Measurements from ENCODE around the gene UBL4A.

UBL4A gene

DNA sequence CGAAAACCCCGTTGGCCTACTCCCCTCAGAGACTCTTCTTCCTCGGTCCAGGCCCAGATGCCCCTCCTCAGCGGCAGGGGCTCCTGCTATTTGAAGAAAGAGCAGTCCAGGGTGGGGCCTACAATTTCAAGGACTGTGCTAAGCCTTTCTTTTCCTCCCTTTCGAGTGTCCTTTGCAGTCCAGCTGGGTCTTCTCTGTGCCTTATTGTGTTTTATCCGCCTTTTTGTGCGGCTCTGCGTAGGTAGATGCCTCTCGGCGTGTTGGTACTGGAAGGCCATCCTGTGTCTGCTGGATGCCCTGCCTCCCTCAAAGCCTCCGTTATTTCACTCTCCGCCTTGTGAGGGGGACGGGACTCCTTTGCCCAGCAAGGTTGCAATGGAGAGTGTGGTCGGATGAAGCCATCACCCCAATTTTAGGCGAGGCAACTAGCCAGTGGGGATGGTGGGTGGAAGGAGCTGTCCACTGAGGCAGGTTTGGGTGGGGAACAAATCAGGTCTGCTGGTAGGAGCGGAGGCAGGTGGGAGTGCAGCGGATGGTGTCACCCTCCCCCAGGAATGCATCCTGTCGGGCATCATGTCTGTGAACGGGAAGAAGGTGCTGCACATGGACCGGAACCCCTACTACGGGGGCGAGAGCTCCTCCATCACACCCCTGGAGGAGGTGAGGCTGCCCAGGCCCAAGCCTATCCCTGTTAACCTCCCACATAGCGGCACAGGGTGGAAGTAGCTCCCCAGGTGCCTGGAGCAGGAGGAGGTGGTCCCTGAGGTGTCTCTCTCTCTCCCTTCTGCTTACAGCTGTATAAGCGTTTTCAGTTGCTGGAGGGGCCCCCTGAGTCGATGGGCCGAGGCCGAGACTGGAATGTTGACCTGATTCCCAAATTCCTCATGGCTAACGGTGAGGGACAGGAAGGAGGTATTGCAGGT lies 48.2 kb downstream of the UBL4A start:
- DNase-seq (ENCODE audit: low read depth), result no peak
- TF ChIP-seq CTCF (conservative IDR thresholded peaks at IDR 0.05; ENCODE audit: low read depth, low read length), result no peak
- peak overlapping the region; percentile 72 for H3K4me3 ChIP-seq (ENCODE audit: low read depth, low read length)

GRCh38 chrX:154436983-154437752 lies 49.2 kb downstream of the UBL4A start, which contains the start of gene GDI1:
Gene GDI1 (plus strand): TSS chrX:154437154. CDS start chrX:154437255, 101 bp downstream.
- no peak for DNase-seq (ENCODE audit: low read depth)
- TF ChIP-seq CTCF (conservative IDR thresholded peaks at IDR 0.05; ENCODE audit: low read depth, low read length), result no peak
- peak within 1 kb of the TSS; percentile 72 for H3K4me3 ChIP-seq (ENCODE audit: low read depth, low read length)

GRCh38 chrX:154436374-154436982 lies 49.9 kb downstream of the UBL4A start:
- TF ChIP-seq CTCF (conservative IDR thresholded peaks at IDR 0.05; ENCODE audit: low read depth, low read length), result no peak
- H3K4me3 ChIP-seq (ENCODE audit: low read depth, low read length), result peak overlapping the region; percentile 72
- no peak for DNase-seq (ENCODE audit: low read depth)

DNA sequence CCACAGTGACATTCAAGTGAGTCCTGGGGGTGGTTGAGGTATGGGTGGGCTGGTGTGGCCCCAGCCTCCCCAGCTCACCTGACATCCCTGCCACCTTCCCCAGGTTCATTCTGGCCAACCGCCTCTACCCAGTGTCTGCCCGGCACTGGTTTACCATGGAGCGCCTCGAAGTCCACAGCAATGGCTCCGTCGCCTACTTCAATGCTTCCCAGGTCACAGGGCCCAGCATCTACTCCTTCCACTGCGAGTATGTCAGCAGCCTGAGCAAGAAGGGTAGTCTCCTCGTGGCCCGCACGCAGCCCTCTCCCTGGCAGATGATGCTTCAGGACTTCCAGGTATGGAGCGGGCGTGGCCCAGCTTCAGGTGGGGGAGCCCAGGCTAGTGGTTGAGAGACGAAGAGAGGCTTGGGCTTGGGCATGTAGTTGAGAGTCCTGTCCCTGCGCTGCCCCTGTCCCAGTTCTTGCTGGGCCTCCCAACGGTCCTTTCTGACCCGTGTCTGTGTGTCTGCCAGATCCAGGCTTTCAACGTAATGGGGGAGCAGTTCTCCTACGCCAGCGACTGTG lies 51.2 kb downstream of the UBL4A start:
- TF ChIP-seq CTCF (conservative IDR thresholded peaks at IDR 0.05; ENCODE audit: low read depth, low read length), result no peak
- H3K4me3 ChIP-seq (ENCODE audit: low read depth, low read length), result no peak overlapping the region
- no peak for DNase-seq (ENCODE audit: low read depth)

DNA sequence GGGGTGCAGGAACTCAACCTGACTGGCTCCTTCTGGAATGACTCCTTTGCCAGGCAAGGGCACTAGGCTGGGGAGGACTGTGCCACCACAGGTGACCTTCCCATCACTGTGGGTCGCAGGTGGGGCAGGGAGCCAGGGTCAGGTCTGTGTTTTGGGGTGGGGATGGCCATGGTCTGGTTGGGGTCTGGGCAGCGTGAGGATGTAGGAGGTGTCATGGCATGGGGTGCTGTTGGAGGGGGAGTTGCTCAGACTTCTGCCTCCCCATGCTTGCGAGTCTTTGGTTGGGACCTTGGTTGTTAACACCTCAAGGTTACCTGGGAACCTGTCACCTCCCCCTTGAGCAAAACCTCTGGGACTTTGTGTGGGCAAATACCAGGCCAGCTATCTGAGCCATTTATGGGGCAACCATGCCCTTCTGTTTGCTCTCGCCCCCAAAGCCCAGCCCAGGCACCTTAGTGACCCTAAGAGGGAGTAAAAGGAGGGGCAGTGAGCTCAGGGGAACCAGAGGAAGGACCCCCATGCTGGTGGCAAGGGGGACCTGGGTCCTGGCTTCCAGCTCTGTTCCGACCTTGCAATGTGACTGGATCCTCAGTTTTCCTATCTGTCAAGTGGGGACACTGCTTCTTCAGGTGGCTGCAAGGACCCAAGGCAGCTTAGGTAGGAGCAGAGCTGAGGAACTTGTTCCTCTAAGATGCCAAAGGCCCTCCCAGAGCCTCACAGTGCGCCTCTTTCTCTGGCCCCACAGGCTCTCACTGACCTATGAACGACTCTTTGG lies 51.8 kb downstream of the UBL4A start:
- no peak for DNase-seq (ENCODE audit: low read depth)
- no peak overlapping the region for H3K4me3 ChIP-seq (ENCODE audit: low read depth, low read length)
- TF ChIP-seq CTCF (conservative IDR thresholded peaks at IDR 0.05; ENCODE audit: low read depth, low read length), result no peak
